ENCODE results near the gene BIN1.

The BIN1 gene

GRCh38 chr2:127104881-127105655 is 1.9 kb downstream of the BIN1 start:
- no peak for DNase-seq (ENCODE audit: low read depth in 2 of 2)

- DNase-seq (ENCODE audit: low read depth in 2 of 2), result no peak
These were observed 2.7 kb downstream of the BIN1 start for GRCh38 chr2:127104166-127104660.

- no peak for DNase-seq (ENCODE audit: low read depth in 2 of 2)
These were observed 3.5 kb downstream of the BIN1 start for GRCh38 chr2:127103243-127104165.

- no peak for DNase-seq (ENCODE audit: low read depth in 2 of 2)
These were observed 4.3 kb downstream of the BIN1 start for GRCh38 chr2:127102521-127103242.

- DNase-seq (ENCODE audit: low read depth in 2 of 2), result no peak
These were observed 5.0 kb downstream of the BIN1 start for GRCh38 chr2:127101756-127102477.

GRCh38 chr2:127101048-127101611 is 5.8 kb downstream of the BIN1 start:
- no peak for DNase-seq (ENCODE audit: low read depth in 2 of 2)

GRCh38 chr2:127100251-127101047 is 6.5 kb downstream of the BIN1 start:
- no peak for DNase-seq (ENCODE audit: low read depth in 2 of 2)

- DNase-seq (ENCODE audit: low read depth in 2 of 2), result no peak
These were observed 8.2 kb downstream of the BIN1 start for GRCh38 chr2:127098711-127099110.

- DNase-seq (ENCODE audit: low read depth in 2 of 2), result no peak
These were observed 8.9 kb downstream of the BIN1 start for GRCh38 chr2:127097841-127098651.

- no peak for DNase-seq (ENCODE audit: low read depth in 2 of 2)
These were observed 9.5 kb downstream of the BIN1 start for GRCh38 chr2:127097471-127097765.

- no peak for DNase-seq (ENCODE audit: low read depth in 2 of 2)
These were observed 10.1 kb downstream of the BIN1 start for GRCh38 chr2:127096718-127097470.

- no peak for DNase-seq (ENCODE audit: low read depth in 2 of 2)
These were observed 10.7 kb downstream of the BIN1 start for GRCh38 chr2:127096280-127096679.

- no peak for DNase-seq (ENCODE audit: low read depth in 2 of 2)
These were observed 11.2 kb downstream of the BIN1 start for GRCh38 chr2:127095784-127096183.

- no peak for DNase-seq (ENCODE audit: low read depth in 2 of 2)
These were observed 11.7 kb downstream of the BIN1 start for GRCh38 chr2:127095367-127095641.

GRCh38 chr2:127094509-127095366 is 12.2 kb downstream of the BIN1 start:
- DNase-seq (ENCODE audit: low read depth in 2 of 2), result no peak

- DNase-seq (ENCODE audit: low read depth in 2 of 2), result no peak
These were observed 13.2 kb downstream of the BIN1 start for GRCh38 chr2:127093648-127094210.

GRCh38 chr2:127092901-127093516 is 13.9 kb downstream of the BIN1 start:
- DNase-seq (ENCODE audit: low read depth in 2 of 2), result no peak

Data from activated CD8-positive, alpha-beta memory T cell treated with anti-CD3 and anti-CD28 coated beads for 4 hours (primary cell).